Stimulated activated CD8-positive, alpha-beta memory T cell treated with anti-CD3 and anti-CD28 coated beads, Interleukin-2, amount 100 ng/mL, for 1 hour (primary cell): ENCODE measurements around the gene SMURF2.
A peak's percentile ranks its signal among the peaks of the same experiment; 100 is the strongest.

ENCODE experiments used
- DNase-seq, 2 donors: peaks; one replicate each; pipeline ENCODE4 v3.0.0-alpha.2; 2020; ENCODE audit warnings: low read depth in 2 of 2

SMURF2 gene

DNA sequence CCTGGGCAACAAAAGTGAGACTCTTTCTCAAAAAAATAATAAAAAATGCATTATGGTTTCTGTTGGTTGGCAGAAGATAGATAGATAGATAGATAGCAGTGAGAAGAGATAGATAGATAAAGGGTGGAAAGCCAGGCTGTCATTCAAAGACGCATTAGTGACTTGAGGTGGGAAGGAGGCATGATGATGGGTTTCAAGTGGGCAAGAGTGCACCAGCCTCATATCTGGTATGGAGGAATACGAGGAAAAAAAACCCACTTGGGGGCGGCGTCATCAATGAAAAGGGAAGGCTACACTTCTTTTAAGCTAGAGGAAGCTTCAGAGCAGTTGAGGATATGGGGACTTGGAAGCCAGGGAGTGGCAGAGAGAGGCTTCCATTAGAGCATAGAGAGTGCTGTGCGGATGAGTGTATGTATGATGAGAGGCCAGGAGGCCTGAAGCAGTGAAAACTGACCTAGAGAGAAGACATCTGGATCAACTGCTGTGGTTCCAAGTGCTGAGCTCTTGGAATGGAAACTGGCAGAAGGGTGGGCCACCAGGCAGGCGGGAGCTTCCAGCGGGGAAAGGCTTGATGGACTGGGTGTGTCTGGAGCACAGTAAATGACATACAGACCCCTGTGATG, 123.5 kb downstream of the SMURF2 start:
- DNase-seq: no peak

- DNase-seq: no peak
Observed at GRCh38 chr17:64537488-64537887, 124.6 kb downstream of the SMURF2 start.

- DNase-seq: no peak
Observed at GRCh38 chr17:64536913-64537312, 125.2 kb downstream of the SMURF2 start.

DNA sequence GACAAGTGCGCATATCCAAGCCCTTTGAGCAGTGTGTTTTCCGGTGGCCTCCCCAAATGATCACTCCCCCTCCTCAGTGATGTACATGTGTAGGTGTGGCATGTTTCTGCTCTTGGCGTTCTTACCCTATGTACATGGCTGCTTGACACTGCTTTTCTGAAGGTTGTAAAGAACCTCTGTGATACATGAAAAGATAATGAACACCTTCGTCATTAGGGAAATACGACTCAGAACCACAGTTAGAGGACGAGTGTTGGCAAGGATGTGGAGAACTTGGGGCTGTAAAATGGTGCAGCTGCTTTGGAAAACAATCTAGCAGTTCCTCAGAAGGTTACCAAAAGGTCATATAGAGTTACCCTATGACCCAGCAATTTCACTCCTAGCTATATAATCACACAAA, 126.8 kb downstream of the SMURF2 start:
- no peak for DNase-seq

- DNase-seq: no peak
Observed at GRCh38 chr17:64534187-64534586, 127.9 kb downstream of the SMURF2 start.

DNA sequence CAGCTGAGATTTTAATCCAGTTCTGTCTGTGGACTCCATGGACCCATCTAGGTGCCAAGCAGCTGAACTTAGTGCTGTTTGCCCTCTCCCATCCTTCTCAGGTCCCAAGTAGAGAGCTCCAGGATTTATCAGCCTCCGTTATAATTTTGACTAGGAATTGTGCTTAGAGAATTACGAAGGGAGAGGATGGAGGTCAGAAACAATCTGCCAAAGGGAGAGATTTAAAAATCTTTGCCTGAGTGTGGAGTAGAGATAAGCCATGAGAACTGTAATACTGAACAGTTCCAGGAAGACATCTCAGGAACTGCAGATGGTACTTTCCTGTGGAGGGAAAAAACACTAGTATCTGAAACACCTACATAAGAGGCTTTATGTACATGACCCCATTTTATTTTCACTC, 128.3 kb downstream of the SMURF2 start:
- no peak for DNase-seq

GRCh38 chr17:64532409-64532808, 129.7 kb downstream of the SMURF2 start:
- DNase-seq: no peak

DNA sequence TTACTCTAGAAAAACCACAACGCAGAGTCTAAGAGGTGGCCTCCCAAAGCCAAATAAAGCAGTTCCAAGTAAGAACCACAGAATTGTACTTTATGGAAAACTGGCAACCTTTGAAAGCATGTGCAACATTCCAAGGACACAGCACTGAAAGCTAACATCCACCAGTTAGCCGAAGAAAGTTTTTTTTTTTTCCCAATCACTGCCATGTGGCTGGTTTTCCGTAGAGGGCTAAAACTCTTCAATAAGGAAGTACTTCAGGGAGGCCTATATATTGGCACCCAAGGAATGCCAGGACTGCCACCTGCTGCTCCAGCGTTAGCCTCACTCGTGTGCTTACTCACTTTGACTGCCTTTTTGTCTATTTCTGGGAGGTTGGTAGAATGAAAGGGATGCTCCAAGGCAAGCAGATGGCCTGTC, 130.1 kb downstream of the SMURF2 start:
- no peak for DNase-seq

DNA sequence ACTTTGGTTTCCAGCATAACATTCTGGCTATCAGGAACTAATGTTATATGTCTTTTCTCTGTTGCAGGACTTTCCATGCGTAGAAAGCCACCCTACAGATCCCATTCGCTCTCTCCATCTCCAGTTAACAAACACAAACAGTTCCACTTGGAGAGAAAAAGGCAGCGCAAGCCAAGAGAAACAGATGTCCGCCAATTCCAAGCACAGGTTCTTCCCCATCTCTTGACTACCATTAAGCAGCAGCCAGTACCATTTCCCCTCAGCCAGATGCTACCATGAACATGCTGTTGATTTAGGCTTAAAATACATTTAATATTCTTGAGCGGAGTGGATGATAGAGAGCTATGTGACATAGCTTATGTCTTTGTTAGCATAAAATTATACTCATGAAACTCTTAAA, 132.9 kb downstream of the SMURF2 start:
- DNase-seq: no peak

GRCh38 chr17:64527914-64528313, 134.2 kb downstream of the SMURF2 start:
- no peak for DNase-seq

DNA sequence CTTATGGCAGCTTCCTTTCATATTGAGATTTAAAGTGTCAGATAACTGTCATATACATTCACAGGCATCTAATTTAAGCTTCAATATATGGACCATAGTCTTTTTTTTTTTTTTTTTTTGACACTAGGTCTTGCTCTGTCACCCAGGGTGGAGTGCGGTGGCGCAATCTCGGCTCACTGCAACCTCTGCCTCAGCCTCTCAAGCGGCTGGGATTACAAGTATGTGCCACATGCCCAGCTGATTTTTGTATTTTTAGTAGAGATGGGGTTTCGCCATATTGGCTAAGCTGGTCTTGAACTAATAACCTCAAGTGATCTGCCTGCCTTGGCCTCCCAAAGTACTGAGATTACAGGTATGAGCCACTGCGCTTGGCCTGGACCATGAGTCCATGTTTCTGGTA, 141.7 kb downstream of the SMURF2 start:
- no peak for DNase-seq

- DNase-seq: no peak
Observed at GRCh38 chr17:64519601-64520000, 142.5 kb downstream of the SMURF2 start.

DNA sequence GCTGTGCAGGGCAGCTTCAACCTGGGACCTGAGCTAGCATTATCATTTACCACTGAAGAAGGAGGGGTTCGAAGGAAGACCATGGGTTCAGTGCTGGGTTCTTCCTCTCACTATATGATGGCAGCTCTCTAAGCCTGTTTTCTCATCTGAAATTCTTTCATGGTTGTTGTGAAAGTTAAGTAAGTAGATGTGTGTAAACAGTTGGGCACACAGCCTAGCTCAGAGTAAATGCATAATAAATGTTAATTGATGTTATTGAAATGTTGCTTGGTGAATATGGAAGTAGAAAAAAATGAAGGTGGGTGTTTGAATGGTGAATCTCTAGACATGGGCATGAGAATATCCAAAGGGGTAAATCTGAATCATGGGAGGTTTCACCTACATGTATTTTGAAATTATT, 146.3 kb downstream of the SMURF2 start:
- DNase-seq: no peak

GRCh38 chr17:64515419-64515818, 146.7 kb downstream of the SMURF2 start:
- DNase-seq: no peak

DNA sequence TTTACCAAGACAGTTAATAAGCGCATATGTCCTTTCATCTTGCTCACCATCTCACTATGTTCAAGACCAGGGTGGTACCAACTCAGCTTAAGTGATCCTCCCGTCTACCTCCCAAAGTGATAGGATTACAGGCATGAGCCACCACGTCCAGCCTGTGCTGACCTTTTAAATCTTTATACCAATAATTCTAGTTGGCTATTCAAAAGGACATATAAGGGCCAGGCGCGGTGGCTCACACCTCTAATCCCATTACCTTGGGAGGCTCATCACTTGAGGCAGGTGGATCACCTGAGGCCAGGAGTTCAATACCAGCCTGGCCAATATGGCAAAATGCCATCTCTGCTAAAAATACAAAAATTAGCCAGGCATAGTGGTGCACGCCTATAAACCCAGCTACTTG, 152.9 kb downstream of the SMURF2 start:
- no peak for DNase-seq

DNA sequence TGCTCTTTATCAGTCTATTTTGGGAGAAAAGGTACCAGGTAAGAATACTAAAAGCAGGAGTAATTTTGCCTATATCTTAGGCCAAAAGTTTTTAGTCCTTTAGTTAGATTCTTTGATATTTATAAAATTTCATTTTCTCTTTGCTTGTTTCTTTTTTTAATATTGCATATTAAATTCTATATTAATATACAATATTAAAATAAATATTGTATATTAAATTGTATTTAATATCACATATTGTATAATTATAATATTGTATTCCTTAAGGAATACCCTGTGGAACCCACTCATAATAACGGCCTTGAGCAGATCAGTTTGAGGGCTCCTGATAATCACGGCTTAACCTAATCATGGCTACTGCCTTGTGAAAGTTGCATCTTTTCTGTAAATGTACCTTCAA, 153.4 kb downstream of the SMURF2 start:
- no peak for DNase-seq

DNA sequence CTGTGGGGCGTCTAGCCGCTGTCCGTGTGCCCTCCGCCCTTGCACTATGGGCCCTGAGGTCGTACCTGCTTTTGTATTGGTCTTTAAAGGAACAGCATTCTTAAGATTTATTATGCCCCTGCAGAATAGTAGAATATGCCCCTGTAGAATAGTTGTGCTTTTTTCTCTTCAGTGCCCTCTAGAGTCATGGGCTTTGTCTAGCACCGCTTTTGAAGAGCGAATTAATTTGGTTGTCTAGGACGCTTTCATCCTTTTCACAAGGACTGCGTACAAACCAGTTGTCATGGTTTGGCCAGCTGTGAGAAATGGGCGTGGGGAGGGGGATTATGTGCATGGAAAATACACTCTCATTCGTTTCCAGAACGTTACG, 154.7 kb downstream of the SMURF2 start:
- peak in 1 of 2 donors; percentile 18 for DNase-seq

DNA sequence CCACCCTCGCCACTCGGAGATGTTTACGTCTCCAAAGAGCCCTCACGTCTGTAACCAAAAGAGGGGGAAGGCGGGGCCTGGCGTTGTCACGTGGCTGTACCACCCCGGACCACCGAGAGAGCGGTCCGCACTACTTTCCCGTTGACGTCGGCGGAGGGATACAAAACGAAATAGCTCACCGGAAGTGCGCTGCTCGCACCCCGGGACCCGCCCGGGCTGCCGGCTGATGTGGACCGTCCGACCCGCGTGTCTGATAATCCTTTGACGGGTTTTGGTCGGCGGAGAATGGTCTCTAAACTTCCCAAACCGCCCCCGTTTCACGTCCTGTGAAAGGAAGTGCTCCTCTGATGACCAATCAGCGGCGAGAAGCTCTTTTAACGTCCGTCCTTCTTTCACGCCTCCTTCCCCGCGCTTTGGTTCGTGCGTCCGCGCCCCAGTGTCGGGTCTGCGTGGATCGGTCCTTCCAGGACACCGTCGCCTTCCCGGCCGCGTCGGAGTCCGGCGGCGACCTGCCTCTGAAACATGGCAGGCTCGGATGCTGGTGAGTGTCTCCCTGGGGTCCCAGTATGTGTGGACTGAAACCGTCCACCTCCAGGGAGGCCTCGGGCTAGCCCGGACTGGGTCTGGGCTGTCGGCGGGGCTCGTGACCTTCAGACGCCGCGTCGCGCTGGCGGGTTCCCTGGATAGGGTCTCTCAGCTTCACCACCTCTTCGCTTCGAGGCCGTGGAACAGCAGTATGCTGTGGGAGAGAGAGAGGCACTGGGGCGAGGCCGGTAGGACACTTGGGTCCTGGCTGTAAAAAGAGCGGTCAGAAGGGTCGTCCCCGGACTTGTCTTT, 155.3 kb downstream of the SMURF2 start, which contains the start of gene CEP95:
Gene CEP95, plus strand, starts transcription at position 402 of the 837 bp plus-strand sequence. Its CDS starts 121 bp downstream, at position 523.
- peak; percentile 90 to 92 for DNase-seq

- DNase-seq: peak; percentile 95 to 97
Observed at GRCh38 chr17:64506201-64506575, 155.9 kb downstream of the SMURF2 start, which contains the start of gene DDX5. DDX5 (minus strand) TSS chr17:64506289; CDS start chr17:64506119, 170 bp downstream.

DNA sequence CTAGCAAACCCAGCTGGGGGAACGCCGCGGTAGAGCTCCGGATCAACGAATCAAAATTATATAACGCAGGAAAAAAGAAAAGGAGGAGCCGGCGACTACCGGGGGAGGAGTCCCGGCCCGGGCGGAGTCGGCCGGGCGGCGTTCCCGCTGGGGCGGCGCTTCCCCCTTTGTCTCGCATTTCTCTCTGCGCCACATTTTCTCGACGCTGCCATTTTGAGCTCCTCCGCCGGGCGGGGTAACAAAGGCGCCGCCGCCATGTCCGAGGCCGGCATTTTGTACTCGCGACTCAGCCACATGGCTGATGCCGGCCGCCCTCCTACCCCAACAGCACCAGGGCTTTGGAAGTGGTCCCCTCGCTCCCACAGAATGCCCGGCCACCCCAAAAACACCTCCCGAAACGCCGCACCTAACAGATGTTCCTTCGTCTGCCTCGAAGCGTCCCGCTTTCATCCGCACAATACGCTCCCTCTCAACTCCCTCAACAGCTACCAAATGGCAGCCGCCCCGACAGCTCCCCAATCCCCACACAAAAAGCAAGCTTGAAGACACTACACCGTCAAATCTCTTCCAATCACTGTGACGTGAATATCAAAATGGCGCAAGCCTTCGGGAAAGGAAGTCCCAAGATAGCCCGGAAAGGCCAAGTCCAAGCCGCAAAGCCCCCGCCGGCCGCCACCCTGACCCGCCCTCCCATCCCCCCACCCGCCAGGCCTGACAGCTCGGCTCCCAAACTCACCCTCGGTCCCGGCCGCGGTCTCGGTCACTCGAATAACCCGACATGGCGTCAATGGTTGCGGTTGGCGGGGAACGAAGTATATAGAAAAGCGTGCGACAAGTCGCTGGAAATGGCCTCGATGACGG, 156.5 kb downstream of the SMURF2 start:
- DNase-seq: peak; percentile 65 to 75

- no peak for DNase-seq
Observed at GRCh38 chr17:64504769-64505339, 157.3 kb downstream of the SMURF2 start.
